Inflammatory macrophage (primary cell): ENCODE measurements around the gene APH1B.
"Not testable (repeated sequence)": the region's sequence is repeated elsewhere in the genome, so short reads cannot be mapped to it uniquely, and the experiment has no call there.

ENCODE experiments used
- DNase-seq, 2 donors: peaks; one replicate each; pipeline ENCODE4 v3.0.0-alpha.2; 2020 to 2022

The APH1B gene

DNA sequence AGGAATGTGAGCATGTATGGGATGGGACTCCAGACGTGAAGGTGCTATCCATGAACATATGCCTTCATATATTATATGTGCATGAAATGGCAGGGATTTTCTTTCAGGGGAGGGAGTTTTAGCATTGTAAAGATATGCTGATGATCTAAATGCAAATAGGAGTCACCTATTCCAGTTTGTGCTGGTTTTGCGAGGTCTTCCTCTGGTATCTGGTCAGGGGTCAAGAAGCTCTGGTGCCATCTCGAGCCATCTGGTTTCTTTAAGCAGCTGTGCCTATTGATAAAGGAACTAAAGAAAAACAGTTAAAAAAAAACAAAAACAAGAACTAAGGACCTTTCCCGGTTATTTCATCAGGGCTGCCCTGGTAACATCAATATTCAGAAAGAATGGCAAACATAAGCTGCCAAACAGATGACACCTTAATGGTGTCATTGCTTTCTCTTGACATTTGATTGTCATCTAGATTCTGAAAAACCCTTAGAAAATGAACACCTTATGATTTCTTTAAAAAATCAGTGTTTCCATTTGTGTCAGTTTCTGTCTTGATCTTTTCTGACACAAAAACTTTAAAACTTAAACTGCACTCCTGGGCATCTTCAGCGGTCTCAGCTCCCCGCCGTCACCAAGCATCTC is 22.7 kb downstream of the APH1B start:
- no peak for DNase-seq

DNA sequence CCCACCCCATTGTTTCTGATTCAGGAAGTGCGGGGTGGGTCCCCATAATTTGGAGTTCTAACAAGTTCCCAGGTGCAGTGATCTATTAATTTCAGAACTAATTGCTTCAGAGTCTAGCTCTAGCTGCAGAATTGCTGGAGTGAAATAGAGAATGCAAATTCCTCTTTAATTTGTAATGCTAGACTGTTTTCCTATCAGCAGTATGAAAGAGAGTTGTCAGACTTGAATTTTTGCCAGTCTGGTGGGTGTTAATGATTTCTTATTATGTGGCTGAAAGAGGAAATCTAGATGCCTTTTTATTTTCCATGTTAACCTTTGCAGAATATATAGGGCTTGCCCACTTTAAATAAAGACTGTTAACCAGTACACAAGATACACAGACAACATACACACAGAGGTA is 23.7 kb downstream of the APH1B start:
- no peak for DNase-seq

DNA sequence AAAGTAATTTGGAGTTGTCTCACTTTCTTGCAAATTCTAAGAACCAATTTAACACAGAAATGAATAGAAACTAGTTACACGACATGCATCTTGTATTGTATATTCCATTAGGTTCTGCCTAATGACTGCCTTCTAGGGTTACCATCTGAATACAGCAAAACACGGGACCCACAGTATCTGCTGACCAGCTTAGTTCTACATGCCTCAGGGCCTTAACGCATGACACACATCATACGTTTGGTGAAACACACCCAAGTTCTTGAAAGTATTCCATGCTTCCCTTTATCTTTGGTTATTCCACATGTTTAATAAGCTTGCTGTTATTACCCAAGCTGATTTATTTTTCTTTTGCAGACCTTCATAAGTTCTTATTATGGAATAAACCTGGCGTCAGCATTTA is 27.9 kb downstream of the APH1B start:
- no peak for DNase-seq

DNA sequence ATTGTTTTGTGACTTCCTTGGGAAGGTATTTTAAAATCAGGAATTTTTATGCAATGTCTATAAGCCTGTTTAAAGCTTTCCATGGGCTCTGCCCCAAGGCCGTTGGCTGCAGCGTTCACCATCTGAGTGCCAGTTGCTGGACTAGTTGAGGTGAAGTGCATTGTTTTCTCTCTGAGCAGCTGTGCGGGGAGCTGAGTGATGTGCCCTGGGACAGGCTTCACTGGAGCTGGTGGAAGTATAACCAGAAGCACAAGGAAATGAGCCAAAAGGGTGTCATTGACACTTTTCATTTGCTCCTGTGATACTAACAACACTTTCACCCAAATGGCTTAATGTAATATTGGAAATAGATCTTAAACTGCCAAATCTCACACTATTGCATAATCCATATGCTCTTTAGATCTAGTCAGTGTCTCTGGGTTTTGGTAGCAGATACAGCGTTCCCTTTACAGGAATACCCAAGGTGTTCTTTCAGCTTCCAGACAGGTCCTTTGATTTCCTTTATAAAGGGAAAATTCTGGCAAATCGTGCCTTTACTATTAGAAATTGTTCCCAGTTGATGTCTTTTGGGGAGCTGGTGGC is 29.2 kb downstream of the APH1B start:
- no peak for DNase-seq

DNA sequence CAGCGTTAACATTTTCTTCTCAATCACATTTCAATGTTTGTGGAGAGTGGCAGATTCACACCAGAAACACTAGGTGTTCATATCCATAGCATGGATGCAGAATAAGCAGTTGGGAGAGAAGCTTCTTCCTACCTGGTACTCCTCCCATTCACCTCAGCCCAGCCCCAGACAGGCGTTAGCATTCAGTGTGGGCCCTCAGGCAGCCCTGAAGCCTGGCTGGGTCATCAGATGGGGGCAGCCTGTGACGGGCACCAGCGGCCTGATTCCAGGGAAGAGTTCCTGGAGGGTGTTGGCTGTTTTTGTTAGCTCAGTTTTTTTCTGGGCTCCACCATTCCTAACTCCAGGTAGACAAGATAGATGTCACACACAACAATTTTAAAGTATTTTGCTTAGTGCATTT is 31.1 kb downstream of the APH1B start:
- no peak for DNase-seq

DNA sequence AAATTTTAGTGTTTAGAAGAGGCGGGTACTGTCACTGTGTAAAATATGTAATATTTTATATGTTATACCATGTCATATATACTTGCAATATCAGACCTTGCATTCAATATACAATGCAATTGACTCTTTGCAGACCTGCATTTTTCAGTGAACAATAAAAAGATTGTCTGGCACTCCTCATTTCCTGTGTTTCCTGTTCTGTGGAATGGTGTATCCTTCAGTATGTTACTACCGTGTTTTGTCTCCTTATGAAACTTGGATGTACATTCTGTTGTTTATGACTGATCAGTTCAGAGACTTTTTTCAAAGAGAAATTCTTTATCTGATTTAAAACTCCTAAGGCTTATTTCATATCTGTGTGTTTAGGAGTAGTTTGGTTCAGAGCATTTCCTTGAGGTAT is 31.5 kb downstream of the APH1B start:
- DNase-seq: no peak

DNA sequence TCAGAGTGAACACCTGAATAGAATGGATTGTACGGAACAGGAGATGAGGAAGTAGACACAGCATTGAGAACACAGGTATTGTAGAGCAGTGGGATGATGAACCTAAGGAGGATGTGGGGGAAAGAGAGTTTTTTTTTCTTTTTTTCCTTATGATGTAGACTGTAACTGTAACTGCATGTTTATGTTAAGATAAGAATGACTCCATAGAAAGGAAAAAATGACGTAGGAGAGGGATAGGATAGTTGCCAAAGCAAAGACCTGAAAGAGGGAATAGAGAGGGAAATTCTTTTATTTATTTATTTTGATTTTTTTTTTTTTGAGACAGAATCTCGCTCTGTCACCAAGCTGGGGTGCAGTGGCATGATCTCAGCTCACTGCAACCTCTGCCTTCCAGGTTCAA is 33.2 kb downstream of the APH1B start:
- no peak for DNase-seq

DNA sequence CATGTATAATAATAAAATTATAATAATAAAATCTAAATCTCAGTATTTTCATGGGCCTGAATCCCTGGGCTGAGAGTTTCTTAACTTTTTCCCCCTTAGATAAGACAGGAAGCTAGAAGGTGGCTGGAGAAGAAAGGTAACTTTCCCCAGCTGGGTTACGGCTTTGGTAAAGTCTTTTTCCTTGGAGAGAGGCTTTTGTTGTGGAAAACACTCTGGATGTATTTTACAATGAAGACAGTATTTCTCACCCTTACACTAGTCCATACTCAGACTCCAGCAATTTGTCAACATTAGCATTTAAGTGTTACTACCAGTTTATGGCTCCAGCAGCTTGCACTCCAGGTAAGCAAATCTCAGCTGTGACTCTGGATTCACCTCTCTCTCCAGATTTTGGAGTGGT is 34.9 kb downstream of the APH1B start:
- DNase-seq: no peak

DNA sequence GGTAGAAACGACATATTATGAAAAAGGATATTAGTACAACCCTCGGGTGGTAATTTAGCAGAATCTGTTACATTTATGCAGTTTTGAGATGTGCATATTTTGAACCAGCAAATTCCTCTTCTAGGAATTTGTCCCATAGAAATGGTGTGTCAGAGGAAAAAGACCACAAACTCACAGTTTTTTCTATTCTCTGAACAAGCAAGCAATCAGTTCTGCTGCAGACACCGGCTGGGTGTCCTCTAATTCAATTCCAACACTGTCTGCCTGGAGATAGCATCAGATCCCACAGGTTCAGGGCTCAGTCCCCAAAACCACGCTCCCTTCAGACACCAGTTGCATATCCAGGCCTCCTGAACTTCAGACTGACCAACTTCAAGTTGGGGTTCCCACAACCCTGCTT is 36.4 kb downstream of the APH1B start:
- no peak for DNase-seq

DNA sequence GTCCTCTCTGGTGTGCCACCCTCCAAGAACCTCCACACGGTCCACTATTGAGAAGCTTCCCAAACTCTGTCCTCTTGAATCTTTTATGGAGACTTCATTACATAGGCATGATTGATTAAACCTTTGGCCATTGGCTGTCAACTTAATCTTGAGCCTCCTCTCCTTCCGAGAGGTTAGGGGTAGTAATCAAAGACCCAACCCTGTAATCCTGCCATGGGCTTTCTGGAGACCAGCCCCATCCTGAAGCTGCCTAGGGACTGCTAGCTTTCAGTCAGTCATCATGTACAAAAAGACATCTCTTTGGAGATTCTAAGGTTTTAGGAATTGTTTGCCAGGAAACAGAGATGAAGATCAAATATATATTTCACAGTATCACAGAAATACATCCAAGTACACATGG is 37.0 kb downstream of the APH1B start:
- DNase-seq: no peak

DNA sequence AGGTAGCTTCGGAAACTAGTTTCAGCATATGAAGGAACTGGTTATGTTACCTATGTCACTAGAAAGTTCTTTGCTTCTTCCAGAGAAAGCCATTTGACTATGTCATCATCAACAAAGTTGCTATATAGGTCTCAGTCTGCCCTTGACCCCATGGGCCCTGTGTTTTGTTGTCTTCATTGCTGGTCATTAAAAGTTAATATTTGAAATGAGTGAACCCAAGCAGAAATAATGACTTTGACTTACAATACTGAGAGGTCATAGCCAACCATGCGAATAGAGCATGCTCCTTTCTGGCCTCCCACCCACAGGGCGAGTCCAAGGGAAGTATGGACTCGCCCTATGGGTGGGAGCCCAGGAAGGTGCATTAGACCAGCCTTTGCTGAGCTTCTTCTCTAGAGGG is 40.9 kb downstream of the APH1B start:
- DNase-seq: no peak

DNA sequence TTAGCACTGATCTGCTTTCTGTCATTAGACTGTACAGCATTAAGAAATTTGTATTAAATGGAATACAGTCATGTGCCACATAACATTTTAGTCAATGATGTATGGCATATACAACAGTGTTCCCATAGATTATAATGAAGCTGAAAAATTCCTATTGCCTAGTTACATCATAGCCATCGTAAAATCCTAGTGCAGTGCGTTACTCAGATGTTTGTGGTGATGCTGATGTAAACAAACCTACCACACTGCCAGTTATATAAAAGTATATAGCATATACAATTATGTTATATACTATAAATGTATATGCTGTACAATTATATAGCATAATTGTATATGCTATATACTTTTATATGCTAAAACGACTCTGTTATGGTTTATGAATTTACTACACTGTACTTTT is 41.7 kb downstream of the APH1B start:
- DNase-seq: no peak

DNA sequence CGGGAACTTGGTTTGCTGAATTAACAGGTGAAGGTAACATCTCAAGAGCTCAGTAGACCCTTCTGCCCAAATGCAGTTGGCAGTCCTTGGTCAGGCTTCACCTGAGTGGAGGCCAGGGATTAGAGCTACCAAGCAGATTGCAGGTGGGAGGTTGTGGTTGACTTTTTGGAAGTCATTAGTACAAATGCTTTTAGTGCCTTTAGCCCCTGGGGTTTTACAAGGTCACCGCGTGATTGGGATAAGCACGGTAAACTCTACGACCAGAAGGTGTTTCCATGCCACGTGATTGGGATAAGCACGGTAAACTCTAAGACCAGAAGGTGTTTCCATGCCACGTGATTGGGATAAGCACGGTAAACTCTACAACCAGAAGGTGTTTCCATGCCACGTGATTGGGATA is 43.0 kb downstream of the APH1B start:
- DNase-seq: not testable (repeated sequence)

DNA sequence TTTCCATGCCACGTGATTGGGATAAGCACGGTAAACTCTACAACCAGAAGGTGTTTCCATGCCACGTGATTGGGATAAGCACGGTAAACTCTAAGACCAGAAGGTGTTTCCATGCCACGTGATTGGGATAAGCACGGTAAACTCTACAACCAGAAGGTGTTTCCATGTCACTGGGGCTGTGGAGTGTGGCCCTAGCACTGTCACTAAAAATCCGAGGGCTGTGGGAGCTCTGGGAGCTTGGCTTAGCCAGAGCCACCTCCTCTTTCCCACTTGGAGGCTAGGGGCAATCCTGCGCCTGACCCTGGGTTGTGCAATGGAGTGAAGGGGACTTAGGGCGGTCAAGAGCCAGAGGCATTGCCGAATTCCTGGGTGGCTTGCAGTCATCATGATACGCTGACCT is 43.6 kb downstream of the APH1B start:
- DNase-seq: not testable (repeated sequence)

DNA sequence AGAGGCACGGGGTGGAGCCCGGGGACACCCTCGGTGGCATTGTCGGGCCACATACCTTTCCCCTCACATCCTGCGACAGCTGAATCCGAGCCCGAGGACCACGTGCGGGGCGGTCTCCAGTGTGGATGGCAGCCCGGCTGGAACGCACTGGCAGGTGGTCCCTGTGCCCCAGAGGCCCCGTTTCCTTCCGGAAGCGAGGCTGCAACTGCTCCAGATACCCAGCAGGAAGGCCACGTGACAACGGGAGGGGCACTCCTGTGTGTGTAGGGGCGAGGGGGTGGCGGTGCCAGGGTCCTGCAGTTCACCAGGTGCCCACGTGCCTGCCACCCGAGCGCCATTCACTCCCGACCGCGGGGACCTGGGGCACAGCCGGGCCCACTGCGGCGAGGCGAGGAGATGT is 44.1 kb downstream of the APH1B start:
- no peak for DNase-seq

DNA sequence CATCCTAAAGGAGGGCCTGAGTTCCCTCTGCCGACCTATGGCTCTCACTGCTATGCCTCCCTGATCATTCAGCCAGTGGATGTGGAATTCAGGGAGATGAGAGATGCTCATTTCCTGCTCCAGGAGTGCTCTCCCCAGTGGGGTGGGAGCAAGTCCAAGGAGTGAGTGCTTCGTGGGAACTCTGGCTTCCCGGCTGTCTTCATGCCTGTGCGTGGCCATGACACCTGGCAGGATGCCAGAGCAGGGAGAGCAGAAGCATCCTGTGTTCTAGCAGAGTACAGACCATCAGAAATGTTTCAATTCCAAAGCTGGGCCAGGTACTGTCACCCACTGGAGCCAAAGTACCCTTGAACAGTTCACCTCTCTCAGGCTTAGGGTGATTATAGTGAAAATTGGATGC is 45.1 kb downstream of the APH1B start:
- DNase-seq: no peak

DNA sequence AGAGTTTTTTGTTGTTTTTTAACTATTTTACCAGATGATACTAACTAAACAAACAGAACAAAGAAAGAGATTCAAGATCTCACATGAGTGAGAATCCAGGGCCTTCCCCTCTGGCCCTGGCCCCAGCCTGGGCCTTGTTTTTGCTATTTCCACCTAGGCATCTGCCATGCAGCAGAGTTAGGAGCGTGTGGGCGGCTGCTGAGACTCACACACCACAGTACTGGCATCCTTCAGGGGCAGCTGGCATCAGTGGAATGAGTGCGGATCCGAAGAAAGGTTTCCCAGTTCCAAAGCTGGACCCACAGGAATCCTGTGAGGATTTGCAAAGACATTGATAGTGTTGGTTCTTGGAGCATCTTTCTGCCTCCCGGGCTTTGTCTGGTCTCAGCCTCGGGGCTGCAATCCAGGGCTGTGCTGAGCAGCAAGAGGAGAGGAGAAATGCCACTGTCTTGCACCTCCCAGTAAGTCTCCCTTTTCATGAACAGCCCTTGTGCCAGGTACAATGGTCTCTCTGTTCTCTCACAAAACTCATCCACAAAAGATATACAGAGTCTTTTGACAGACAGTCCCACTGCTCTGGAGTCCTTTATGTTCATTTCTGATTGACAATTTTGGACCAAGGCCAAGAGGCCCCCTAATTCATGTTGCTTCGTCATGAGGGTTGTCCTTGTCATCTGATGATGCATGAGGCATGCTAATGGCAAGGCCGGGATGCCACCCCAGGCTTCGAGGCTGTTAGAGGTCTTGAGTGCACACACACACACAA is 46.6 kb downstream of the APH1B start:
- no peak for DNase-seq

DNA sequence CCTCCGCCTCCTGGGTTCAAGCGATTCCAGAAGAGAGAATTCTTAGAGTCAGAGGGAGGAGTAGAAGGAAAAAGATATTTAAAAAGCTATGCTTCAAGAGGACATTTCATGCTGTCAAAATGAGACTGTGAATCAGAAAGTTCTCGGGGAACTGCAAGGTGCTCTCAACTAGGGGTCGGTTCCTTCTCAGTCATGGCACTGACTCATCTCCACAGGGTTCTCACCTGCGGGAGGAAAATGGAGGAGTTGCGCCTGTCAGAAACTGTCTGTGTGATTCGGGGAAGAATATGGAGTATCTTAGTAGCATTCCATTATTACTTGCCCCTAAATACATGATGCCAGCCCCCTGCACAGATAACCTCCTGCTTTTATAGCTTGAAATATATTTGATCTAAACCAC is 47.4 kb downstream of the APH1B start:
- no peak for DNase-seq

DNA sequence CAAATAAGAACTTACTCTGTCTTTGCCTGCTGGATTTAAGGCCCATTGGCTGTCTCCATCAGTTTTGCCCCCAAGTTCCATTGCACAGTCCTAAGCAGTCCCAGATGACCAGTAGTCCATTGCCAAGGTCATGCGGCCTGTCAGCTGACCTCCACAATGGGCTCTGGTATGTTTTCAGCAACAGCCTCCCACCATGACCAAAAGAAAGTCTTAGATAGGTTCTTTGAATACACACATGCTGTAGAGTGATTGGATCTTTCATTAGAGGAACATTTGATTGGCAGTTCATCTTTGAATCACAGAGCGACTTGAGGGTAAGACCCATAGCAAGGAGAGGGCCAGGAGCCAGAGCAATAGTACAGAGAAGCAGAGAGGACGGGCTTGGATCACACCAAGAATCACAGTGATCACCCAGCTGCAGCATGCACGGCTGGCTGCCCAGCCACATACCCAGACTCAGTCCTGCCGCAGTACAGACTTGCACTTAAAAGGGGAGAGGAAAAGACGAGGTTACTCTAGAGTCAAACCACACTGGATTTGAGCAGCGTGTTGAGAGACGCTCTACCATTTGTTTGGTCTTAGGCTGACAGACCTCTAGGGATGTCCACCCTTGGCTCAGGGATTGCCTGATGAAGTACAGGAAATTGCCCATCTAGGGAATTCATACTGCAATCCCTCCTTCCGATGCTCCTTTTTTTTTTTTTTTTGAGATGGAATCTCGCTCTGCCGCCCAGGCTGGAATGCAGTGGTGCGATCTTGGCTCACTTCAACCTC is 50.4 kb downstream of the APH1B start:
- no peak for DNase-seq

DNA sequence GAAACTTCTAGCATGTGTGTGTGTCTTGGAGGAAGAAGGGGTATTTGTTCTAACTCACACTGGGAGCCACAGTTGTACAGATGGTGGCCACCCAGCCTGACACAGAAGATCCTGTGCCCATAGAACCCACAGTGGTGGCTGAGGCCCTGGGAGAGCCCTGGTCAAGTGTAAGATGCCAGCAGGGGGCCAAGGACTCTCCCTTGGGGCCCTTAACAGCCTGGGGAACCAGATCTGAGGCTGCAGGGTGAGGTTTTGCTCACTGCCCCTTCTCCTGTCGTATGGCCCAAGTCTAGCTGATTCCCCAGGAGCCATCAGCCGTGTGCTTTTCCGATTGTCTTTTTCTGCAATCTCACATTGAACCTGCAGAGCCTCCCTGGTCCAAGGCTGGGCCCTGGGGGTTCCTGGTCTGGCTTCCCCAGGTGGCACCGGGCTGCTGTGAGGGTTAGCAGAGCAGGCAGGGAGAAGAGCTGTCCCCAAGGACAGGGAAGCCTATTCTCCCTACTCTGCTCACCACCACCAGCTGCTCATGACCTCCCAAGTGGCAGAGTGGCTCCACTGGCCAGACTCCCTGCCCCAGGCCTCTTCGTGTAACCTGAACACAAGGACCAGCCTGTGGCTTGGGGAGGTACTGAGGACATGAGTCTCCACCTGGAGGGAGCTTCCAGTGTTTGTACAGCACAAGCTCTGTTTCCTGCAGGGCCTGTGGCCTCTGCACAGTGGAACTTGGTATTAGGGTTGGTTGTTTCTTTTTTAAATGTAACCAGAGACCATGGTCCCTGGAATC is 52.4 kb downstream of the APH1B start:
- no peak for DNase-seq

DNA sequence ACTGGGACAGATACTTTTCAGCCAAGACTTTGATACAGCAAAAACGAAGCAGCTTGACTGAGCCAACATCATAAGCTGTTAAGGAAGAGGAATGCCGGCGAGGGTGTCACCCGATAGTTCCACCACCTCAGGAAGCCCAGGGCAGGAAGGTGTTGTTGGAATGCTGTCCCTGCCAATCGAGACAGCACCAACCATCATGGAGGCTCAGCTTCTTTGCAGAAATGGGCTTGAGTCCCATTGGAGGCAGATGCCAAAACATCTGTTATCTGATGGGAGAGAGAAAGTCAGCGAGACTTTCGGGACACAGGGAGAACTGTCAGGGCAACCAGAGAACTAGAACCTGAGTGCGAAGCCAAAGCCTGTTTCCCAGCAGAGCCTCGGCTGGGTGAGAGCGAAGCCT is 53.5 kb downstream of the APH1B start:
- DNase-seq: no peak

DNA sequence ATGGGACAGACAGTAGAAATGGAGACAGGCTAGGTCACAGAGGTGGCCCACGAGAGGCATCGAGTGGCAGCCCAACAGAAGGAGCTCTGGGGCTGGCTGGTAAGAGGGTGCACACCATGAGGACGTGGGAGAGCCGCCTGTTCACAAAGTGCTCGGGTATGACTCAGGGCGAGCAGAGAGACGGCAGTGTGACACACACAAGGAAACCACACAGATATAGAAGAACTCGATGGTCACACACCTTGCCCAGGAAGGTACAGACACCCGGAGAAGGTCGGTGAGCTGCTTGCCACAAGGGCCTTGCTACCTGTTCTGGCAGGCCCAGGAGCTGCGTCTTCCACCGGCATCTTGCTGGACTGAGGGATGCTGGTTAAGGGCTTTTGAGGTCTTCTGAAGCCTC is 54.1 kb downstream of the APH1B start:
- DNase-seq: no peak
